Liver (tissue), 3 donors: Measurements from ENCODE around the gene CNDP2.

ENCODE experiments used
- FOXA1 ChIP-seq: IDR thresholded peaks from 2 replicates; pipeline ENCODE4 v1.6.1; 2016; ENCODE audit warnings: antibody characterized with exemption
- FOXA2 ChIP-seq: IDR thresholded peaks from 2 replicates; pipeline ENCODE4 v1.6.1; 2016; ENCODE audit warnings: antibody characterized with exemption
- NR2F2 ChIP-seq: IDR thresholded peaks from 2 replicates; pipeline ENCODE4 v1.6.1; 2016; ENCODE audit warnings: antibody characterized with exemption
- RAD21 ChIP-seq, 2 donors: IDR thresholded peaks; 2 replicates each; pipeline ENCODE4 v1.6.1; 2016; ENCODE audit warnings: antibody characterized with exemption in 2 of 2, mild to moderate bottlenecking in 2 of 2
- RXRA ChIP-seq, 2 donors: IDR thresholded peaks; 2 replicates each; pipeline ENCODE4 v1.6.1; 2017 to 2018; ENCODE audit warnings: antibody characterized with exemption in 2 of 2, mild to moderate bottlenecking in 1 of 2
- TAF1 ChIP-seq: conservative IDR thresholded peaks from 2 replicates; pipeline ENCODE4 v1.6.1; 2016; ENCODE audit warnings: antibody characterized with exemption, mild to moderate bottlenecking
- YY1 ChIP-seq: IDR thresholded peaks from 2 replicates; pipeline ENCODE4 v1.6.1; 2016; ENCODE audit warnings: antibody characterized with exemption, mild to moderate bottlenecking
- TF ChIP-seq, protein P1 (sequence below): fragments of 150-350 bp; IDR thresholded peaks from 2 replicates; pipeline ENCODE4 v1.5.1; 2017; ENCODE audit warnings: improper control_type of control experiment, low read depth, low read length; ENCODE audit not compliant: missing input control
- TF ChIP-seq, protein P2 (sequence below): IDR thresholded peaks from 2 replicates; pipeline ENCODE4 v1.6.1; 2016; ENCODE audit warnings: antibody characterized with exemption, mild to moderate bottlenecking
- TF ChIP-seq, protein P3 (sequence below): IDR thresholded peaks from 2 replicates; pipeline ENCODE4 v1.6.1; 2016; ENCODE audit warnings: antibody characterized with exemption
- donor health status: healthy.
- donor health status: healthy.

DNA sequence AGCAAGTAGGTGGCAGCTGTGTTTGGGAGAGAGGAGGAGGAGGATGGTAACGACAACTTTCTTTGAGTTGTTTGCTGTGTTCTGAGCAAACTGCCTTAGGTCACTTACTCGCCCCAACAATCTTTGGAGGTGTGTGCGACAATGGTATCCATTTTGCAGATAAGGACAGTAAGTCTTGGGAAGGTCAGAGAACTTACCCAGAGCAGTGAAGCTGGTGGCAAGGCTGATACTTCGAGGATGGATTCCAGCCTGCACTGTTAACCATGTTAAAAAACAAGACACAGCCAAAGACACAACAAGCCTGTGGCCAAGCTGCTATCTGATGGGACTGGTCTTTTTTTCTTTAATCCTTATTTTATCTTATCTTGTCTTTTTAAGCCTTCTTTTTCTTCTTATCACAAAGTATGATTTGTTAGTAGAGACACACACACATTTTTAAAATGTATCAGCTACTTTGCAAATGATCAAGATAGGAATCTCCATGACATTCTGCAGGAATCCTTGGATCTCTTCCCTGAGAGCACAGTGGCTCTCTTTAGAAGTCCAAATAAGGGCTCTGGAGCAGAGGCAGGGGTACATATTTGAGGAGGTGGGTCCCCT, 66.1 kb downstream of the CNDP2 start:
- TF ChIP-seq, protein P1, sequence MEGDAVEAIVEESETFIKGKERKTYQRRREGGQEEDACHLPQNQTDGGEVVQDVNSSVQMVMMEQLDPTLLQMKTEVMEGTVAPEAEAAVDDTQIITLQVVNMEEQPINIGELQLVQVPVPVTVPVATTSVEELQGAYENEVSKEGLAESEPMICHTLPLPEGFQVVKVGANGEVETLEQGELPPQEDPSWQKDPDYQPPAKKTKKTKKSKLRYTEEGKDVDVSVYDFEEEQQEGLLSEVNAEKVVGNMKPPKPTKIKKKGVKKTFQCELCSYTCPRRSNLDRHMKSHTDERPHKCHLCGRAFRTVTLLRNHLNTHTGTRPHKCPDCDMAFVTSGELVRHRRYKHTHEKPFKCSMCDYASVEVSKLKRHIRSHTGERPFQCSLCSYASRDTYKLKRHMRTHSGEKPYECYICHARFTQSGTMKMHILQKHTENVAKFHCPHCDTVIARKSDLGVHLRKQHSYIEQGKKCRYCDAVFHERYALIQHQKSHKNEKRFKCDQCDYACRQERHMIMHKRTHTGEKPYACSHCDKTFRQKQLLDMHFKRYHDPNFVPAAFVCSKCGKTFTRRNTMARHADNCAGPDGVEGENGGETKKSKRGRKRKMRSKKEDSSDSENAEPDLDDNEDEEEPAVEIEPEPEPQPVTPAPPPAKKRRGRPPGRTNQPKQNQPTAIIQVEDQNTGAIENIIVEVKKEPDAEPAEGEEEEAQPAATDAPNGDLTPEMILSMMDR, result no peak
- no peak for TF ChIP-seq FOXA1
- TF ChIP-seq RAD21 (IDR thresholded peaks at IDR 0.05), result no peak
- TF ChIP-seq, protein P2, sequence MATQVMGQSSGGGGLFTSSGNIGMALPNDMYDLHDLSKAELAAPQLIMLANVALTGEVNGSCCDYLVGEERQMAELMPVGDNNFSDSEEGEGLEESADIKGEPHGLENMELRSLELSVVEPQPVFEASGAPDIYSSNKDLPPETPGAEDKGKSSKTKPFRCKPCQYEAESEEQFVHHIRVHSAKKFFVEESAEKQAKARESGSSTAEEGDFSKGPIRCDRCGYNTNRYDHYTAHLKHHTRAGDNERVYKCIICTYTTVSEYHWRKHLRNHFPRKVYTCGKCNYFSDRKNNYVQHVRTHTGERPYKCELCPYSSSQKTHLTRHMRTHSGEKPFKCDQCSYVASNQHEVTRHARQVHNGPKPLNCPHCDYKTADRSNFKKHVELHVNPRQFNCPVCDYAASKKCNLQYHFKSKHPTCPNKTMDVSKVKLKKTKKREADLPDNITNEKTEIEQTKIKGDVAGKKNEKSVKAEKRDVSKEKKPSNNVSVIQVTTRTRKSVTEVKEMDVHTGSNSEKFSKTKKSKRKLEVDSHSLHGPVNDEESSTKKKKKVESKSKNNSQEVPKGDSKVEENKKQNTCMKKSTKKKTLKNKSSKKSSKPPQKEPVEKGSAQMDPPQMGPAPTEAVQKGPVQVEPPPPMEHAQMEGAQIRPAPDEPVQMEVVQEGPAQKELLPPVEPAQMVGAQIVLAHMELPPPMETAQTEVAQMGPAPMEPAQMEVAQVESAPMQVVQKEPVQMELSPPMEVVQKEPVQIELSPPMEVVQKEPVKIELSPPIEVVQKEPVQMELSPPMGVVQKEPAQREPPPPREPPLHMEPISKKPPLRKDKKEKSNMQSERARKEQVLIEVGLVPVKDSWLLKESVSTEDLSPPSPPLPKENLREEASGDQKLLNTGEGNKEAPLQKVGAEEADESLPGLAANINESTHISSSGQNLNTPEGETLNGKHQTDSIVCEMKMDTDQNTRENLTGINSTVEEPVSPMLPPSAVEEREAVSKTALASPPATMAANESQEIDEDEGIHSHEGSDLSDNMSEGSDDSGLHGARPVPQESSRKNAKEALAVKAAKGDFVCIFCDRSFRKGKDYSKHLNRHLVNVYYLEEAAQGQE, result no peak
- TF ChIP-seq YY1, result no peak
- no peak for TF ChIP-seq FOXA2
- TF ChIP-seq TAF1, result no peak
- TF ChIP-seq, protein P3, sequence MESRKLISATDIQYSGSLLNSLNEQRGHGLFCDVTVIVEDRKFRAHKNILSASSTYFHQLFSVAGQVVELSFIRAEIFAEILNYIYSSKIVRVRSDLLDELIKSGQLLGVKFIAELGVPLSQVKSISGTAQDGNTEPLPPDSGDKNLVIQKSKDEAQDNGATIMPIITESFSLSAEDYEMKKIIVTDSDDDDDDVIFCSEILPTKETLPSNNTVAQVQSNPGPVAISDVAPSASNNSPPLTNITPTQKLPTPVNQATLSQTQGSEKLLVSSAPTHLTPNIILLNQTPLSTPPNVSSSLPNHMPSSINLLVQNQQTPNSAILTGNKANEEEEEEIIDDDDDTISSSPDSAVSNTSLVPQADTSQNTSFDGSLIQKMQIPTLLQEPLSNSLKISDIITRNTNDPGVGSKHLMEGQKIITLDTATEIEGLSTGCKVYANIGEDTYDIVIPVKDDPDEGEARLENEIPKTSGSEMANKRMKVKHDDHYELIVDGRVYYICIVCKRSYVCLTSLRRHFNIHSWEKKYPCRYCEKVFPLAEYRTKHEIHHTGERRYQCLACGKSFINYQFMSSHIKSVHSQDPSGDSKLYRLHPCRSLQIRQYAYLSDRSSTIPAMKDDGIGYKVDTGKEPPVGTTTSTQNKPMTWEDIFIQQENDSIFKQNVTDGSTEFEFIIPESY, result no peak
- no peak for TF ChIP-seq RXRA (IDR thresholded peaks at IDR 0.05)
- no peak for TF ChIP-seq NR2F2
